ENCODE measurements around the gene SDF2.

Gene SDF2

GRCh38 chr17:28702752-28703150 lies 41.0 kb upstream of the SDF2 start:
- H3K27ac ChIP-seq = no peak overlapping the region
- no peaks in the 10 kb centered on the region for H3K9me3 ChIP-seq (ENCODE audit: control insufficient read depth, low read length)
- no peaks in the 10 kb centered on the region for H3K79me2 ChIP-seq
- no peak overlapping the region for H3K4me2 ChIP-seq (ENCODE audit: low read length)
- no peaks in the 10 kb centered on the region for H3K36me3 ChIP-seq (ENCODE audit: control insufficient read depth, insufficient read depth, low read length)
- no peaks in the 10 kb centered on the region for H3K4me1 ChIP-seq
- no peak overlapping the region for H3K4me3 ChIP-seq (ENCODE audit: low read depth, low read length)
- no peak for TF ChIP-seq CTCF (IDR thresholded peaks at IDR 0.05)
- H3K27me3 ChIP-seq (ENCODE audit: control insufficient read depth, insufficient read depth, low read length) = no peaks in the 10 kb centered on the region
- H3K9ac ChIP-seq = no peak overlapping the region
- no peak overlapping the region for H2AFZ ChIP-seq

GRCh38 chr17:28702026-28702751 lies 40.5 kb upstream of the SDF2 start:
- H2AFZ ChIP-seq = no peak overlapping the region
- no peaks in the 10 kb centered on the region for H3K9me3 ChIP-seq (ENCODE audit: control insufficient read depth, low read length)
- H3K79me2 ChIP-seq = no peaks in the 10 kb centered on the region
- H3K27me3 ChIP-seq (ENCODE audit: control insufficient read depth, insufficient read depth, low read length) = no peaks in the 10 kb centered on the region
- H3K4me3 ChIP-seq (ENCODE audit: low read depth, low read length) = no peak overlapping the region
- no peak overlapping the region for H3K9ac ChIP-seq
- no peak overlapping the region for H3K27ac ChIP-seq
- no peaks in the 10 kb centered on the region for H3K36me3 ChIP-seq (ENCODE audit: control insufficient read depth, insufficient read depth, low read length)
- no peaks in the 10 kb centered on the region for H3K4me1 ChIP-seq
- no peak for TF ChIP-seq CTCF (IDR thresholded peaks at IDR 0.05)
- no peak overlapping the region for H3K4me2 ChIP-seq (ENCODE audit: low read length)

DNA sequence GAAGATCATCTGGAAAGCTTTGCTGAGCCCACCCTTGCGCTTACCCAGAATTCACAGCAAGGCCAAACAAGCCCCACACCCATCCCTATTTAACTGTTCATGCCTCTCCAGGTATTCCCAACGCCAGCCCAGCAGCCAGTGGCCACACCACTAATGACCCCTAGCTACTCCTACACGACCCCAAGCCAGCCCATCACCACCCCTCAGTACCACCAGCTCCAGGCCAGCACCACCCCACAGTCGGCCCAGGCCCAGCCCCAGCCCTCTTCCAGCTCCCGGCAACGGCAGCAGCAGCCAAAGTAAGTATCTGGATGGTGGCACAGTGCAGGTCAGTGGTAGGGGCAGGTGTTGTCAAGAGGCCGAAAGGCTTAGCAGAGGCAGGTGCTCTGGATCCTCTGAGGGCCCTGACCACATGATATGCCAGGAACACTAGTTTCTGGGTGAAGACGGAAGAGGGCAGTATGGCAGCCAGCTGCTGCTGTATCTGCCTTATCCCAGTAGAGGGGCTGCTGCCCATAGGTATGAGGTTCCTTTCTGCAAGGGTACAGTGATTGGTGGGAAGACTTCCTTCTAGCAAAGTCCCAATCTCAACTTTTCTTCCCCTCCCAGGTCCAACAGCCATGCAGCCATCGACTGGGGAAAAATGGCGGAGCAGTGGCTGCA lies 39.3 kb upstream of the SDF2 start:
- H2AFZ ChIP-seq = no peak overlapping the region
- no peaks in the 10 kb centered on the region for H3K9me3 ChIP-seq (ENCODE audit: control insufficient read depth, low read length)
- no peak overlapping the region for H3K9ac ChIP-seq
- H3K4me1 ChIP-seq = no peaks in the 10 kb centered on the region
- no peaks in the 10 kb centered on the region for H3K79me2 ChIP-seq
- no peak overlapping the region for H3K4me2 ChIP-seq (ENCODE audit: low read length)
- TF ChIP-seq CTCF (IDR thresholded peaks at IDR 0.05) = no peak
- no peak overlapping the region for H3K27ac ChIP-seq
- no peaks in the 10 kb centered on the region for H3K27me3 ChIP-seq (ENCODE audit: control insufficient read depth, insufficient read depth, low read length)
- no peak overlapping the region for H3K4me3 ChIP-seq (ENCODE audit: low read depth, low read length)
- H3K36me3 ChIP-seq (ENCODE audit: control insufficient read depth, insufficient read depth, low read length) = no peaks in the 10 kb centered on the region

DNA sequence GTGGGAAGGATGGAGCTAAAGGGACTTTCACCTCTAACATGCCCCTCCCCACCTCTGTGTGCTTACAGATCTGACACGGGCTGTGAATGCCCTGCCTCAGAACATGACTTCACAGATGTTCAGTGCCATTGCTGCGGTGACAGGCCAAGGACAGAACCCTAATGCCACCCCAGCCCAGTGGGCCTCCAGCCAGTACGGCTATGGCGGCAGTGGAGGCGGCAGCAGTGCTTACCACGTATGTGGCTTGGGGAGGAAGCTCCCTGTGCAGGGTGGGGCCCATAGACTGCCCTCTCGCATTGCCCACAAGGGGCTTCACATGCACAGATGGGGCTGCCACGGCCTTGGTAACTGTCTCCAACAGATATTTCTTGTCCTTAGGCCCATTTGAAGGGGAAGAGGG lies 38.6 kb upstream of the SDF2 start:
- H3K9me3 ChIP-seq (ENCODE audit: control insufficient read depth, low read length) = no peaks in the 10 kb centered on the region
- H2AFZ ChIP-seq = no peak overlapping the region
- H3K4me1 ChIP-seq = no peaks in the 10 kb centered on the region
- TF ChIP-seq CTCF (IDR thresholded peaks at IDR 0.05) = no peak
- no peaks in the 10 kb centered on the region for H3K79me2 ChIP-seq
- no peak overlapping the region for H3K9ac ChIP-seq
- no peak overlapping the region for H3K4me2 ChIP-seq (ENCODE audit: low read length)
- no peaks in the 10 kb centered on the region for H3K36me3 ChIP-seq (ENCODE audit: control insufficient read depth, insufficient read depth, low read length)
- H3K4me3 ChIP-seq (ENCODE audit: low read depth, low read length) = no peak overlapping the region
- no peak overlapping the region for H3K27ac ChIP-seq
- no peaks in the 10 kb centered on the region for H3K27me3 ChIP-seq (ENCODE audit: control insufficient read depth, insufficient read depth, low read length)
